Measurements from ENCODE around the gene MRPS7. TPM values are rescaled to one million over a fixed set of nuclear protein-coding genes. Genes with fewer than 3 reads are reported as not detected.

MRPS7 gene
- total RNA-seq, 1 experiment from 2014 or later: 93.7 TPM

DNA sequence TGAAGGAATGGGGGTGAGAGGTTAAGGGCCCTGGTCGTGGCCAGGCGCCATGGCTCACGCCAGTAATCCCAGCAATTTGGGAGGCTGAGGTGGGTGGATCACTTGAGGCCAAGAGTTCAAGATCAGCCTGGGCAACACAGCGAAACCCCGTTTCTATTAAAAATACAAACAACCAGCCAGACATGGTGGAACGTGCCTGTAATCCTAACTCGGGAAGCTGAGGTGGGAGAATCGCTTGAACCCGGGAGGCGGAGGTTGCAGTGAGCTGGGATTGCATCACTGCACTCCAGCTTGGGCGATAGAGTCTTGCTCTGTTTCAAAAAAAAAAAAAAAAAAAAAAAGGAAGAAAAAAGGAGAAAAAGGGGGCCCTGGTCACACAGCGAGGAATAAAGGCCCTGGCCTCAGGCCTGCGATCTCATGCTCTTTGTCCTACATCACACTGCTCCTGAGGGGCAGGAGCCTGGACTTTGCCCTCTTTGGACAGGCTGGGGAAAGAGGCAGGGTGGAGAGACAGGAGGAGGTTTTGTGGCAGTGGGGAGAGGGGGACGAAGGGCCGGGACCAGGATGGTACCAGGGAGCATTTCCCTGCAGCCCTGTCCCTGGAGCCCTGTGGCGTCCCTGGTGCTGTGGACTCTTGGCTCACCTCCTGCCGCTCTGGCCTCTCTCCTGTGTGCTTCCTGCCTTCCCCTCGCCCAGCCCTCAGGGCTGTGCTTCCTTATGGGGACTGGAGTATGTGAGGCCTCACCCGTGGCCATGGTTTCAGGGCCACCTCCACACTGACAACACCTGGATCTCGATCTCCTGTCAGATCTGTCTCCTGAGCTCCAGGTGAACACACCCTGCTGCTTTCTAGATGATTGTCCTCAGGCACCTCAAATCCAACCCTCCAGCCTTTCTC lies 47.3 kb downstream of the MRPS7 start:
- no peaks in the 10 kb centered on the region for H3K4me1 ChIP-seq (ENCODE audit: insufficient read depth, low read length)
- H3K4me2 ChIP-seq (ENCODE audit: insufficient read depth, insufficient read length, low read length): no peak overlapping the region
- no peak overlapping the region for H3K4ac ChIP-seq (ENCODE audit: low read depth, low read length)
- no peak overlapping the region for H3K18ac ChIP-seq (ENCODE audit: insufficient read length, low read depth, low read length)
- no peak overlapping the region for H2BK120ac ChIP-seq (ENCODE audit: low read depth, low read length, poor library complexity, severe bottlenecking)
- H4K5ac ChIP-seq (ENCODE audit: insufficient read length, low read depth, low read length): no peak overlapping the region
- H3K23ac ChIP-seq (ENCODE audit: insufficient read length, low read depth, low read length): no peak overlapping the region
- H3K56ac ChIP-seq (ENCODE audit: insufficient read length, low read depth, low read length): no peak overlapping the region
- no peaks in the 10 kb centered on the region for H3K27me3 ChIP-seq (ENCODE audit: insufficient read depth, low read length)
- H3K36me3 Mint-ChIP-seq (ENCODE audit: insufficient read depth in 1 of 3, low read depth in 3 of 3): no peaks in the 10 kb centered on the region
- TF ChIP-seq, protein P1, sequence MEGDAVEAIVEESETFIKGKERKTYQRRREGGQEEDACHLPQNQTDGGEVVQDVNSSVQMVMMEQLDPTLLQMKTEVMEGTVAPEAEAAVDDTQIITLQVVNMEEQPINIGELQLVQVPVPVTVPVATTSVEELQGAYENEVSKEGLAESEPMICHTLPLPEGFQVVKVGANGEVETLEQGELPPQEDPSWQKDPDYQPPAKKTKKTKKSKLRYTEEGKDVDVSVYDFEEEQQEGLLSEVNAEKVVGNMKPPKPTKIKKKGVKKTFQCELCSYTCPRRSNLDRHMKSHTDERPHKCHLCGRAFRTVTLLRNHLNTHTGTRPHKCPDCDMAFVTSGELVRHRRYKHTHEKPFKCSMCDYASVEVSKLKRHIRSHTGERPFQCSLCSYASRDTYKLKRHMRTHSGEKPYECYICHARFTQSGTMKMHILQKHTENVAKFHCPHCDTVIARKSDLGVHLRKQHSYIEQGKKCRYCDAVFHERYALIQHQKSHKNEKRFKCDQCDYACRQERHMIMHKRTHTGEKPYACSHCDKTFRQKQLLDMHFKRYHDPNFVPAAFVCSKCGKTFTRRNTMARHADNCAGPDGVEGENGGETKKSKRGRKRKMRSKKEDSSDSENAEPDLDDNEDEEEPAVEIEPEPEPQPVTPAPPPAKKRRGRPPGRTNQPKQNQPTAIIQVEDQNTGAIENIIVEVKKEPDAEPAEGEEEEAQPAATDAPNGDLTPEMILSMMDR (conservative IDR thresholded peaks at IDR 0.05): no peak
- peak overlapping the region in 2 of 3 experiments; percentile 43 to 73; a peak in 4 of 7 replicates for H3K27ac Mint-ChIP-seq
- H4K20me1 ChIP-seq (ENCODE audit: control insufficient read depth, insufficient read depth, insufficient read length): no peaks in the 10 kb centered on the region
- no peaks in the 10 kb centered on the region; the same call in 1 of the 2 replicates for H3K27me3 Mint-ChIP-seq (ENCODE audit: low read depth)
- no CpG with 5 or more reads among the region's 20 CpGs for WGBS (ENCODE audit: extremely low coverage, insufficient read length, low lambda C conversion rate)
- peaks cover 2 to 10% of the 10 kb centered on the region in 2 experiments; a peak in 1 of 4 replicates for H3K4me1 Mint-ChIP-seq
- no peak overlapping the region for H4K8ac ChIP-seq (replicated peaks; ENCODE audit: insufficient read length, low read depth, low read length)
- H3K79me2 ChIP-seq (ENCODE audit: insufficient read depth, low read length): no peaks in the 10 kb centered on the region
- H3K4me3 Mint-ChIP-seq: no peak overlapping the region
- H2AFZ ChIP-seq (ENCODE audit: low read length): no peak overlapping the region
- H2BK15ac ChIP-seq (ENCODE audit: low read depth, low read length): no peak overlapping the region
- no peak overlapping the region for H2AK5ac ChIP-seq (ENCODE audit: insufficient read length, low read length)
- no peak overlapping the region for H2BK12ac ChIP-seq (ENCODE audit: insufficient read length, low read depth, low read length)
- no peak for DNase-seq
- no peaks in the 10 kb centered on the region for H3K79me1 ChIP-seq (ENCODE audit: insufficient read depth, low read depth, low read length, poor library complexity, severe bottlenecking)
- H3K23me2 ChIP-seq (ENCODE audit: insufficient read length, low read depth, low read length, poor library complexity, severe bottlenecking): no peaks in the 10 kb centered on the region
- no peaks in the 10 kb centered on the region for H3K9me3 Mint-ChIP-seq
- H3K9me3 ChIP-seq (ENCODE audit: control insufficient read depth, low read depth, low read length): no peaks in the 10 kb centered on the region
- no peak overlapping the region for H3K14ac ChIP-seq (ENCODE audit: insufficient read depth, low read length)
- no peak overlapping the region for H4K91ac ChIP-seq (ENCODE audit: insufficient read length, low read depth, low read length)
- no peak overlapping the region for H2BK5ac ChIP-seq (ENCODE audit: insufficient read length, low read length)
- H3T11ph ChIP-seq (ENCODE audit: low read length): no peak overlapping the region
- no peak overlapping the region for H2BK20ac ChIP-seq (ENCODE audit: low read depth, low read length, poor library complexity, severe bottlenecking)
- H3K27ac ChIP-seq (ENCODE audit: insufficient read length, low read depth, low read length): no peak overlapping the region
- H3K9ac ChIP-seq (ENCODE audit: extremely low read depth, insufficient read length, low read length): no peak overlapping the region
